GM12878 (cell line): ENCODE measurements around the gene ZNF213. TPM values are rescaled to one million over a fixed set of nuclear protein-coding genes. Genes with fewer than 3 reads are reported as not detected.

Experiments used
- GATAD2B ChIP-seq: fragments of 450-650 bp; conservative IDR thresholded peaks from 2 replicates; pipeline ENCODE4 v1.6.1; 2017; ENCODE audit warnings: low read depth, mild to moderate bottlenecking, moderate library complexity
- NR2C1 ChIP-seq: fragments of 450-650 bp; IDR thresholded peaks from 2 replicates; pipeline ENCODE4 v1.6.1; 2017; ENCODE audit warnings: antibody characterized with exemption, mild to moderate bottlenecking, moderate library complexity
- NR2C2 ChIP-seq: IDR thresholded peaks from 2 replicates; pipeline ENCODE4 v1.6.1; 2011; ENCODE audit warnings: borderline replicate concordance, low read depth; ENCODE audit not compliant: control insufficient read depth, insufficient read length
- POLR2A ChIP-seq: IDR thresholded peaks from 2 replicates; pipeline ENCODE4 v1.6.1; 2011; ENCODE audit warnings: low read depth, mild to moderate bottlenecking, low read length
- POU2F2 ChIP-seq: IDR thresholded peaks from 3 replicates; pipeline ENCODE4 v1.6.1; 2011; ENCODE audit warnings: low read depth, mild to moderate bottlenecking, low read length, borderline replicate concordance
- SREBF2 ChIP-seq: IDR thresholded peaks from 2 replicates; pipeline ENCODE4 v1.6.1; 2012; ENCODE audit warnings: mild to moderate bottlenecking, low read length
- ZBTB40 ChIP-seq: fragments of 450-650 bp; IDR thresholded peaks from 2 replicates; pipeline ENCODE4 v1.6.1; 2016; ENCODE audit warnings: mild to moderate bottlenecking, moderate library complexity, borderline replicate concordance
- polyA plus RNA-seq, 11 experiments: library from polyadenylated mRNA; depleted of rRNA in 4 of 11; unstranded in 6 of 11; stranded (reverse) in 5 of 11; fragments of >200 nt; fragmentation: Nextera tagmentation in 4 of 11; fragmentation: Illumina TruSeq in 1 of 11; extraction: Ambion mirVana in 4 of 11; extraction: Trizol in 1 of 11; gene quantifications; 1 replicate in 1 of 11; 2 replicates in 10 of 11; pipeline versions ENCODE4 v1.2.1 to v1.2.3, GENCODE V29; 2011 to 2016; ENCODE audit warnings: inconsistent platforms in 2 of 11, missing spikeins in 2 of 11, low read depth in 1 of 11
- small RNA-seq: library from RNA; depleted of rRNA; stranded (forward); fragments of <200 nt; gene quantifications from one replicate; pipeline ENCODE3, GENCODE V24; 2014
- total RNA-seq, 4 experiments: library from RNA; depleted of rRNA in 3 of 4; stranded (reverse); fragments of >200 nt in 3 of 4; fragmentation: Illumina TruSeq in 1 of 4; extraction: Trizol in 1 of 4; gene quantifications; 2 replicates each; pipeline versions ENCODE4 v1.2.1 to v1.2.3, GENCODE V29; 2013 to 2021
- TF ChIP-seq, protein P1 (sequence below): fragments of 450-650 bp; IDR thresholded peaks from 2 replicates; pipeline ENCODE4 v1.6.1; 2016; ENCODE audit warnings: mild to moderate bottlenecking

The ZNF213 gene
- total and polyA plus RNA-seq, 10 of the 15 experiments (the other 5 are each of a cell fraction or from before 2014, with no cell fraction given) = 0.53 to 9.4 (median 1.1) TPM

GRCh38 chr16:3190949-3191353 lies 56.1 kb downstream of the ZNF213 start (continued):
- no peak for TF ChIP-seq NR2C1
- TF ChIP-seq, protein P1, sequence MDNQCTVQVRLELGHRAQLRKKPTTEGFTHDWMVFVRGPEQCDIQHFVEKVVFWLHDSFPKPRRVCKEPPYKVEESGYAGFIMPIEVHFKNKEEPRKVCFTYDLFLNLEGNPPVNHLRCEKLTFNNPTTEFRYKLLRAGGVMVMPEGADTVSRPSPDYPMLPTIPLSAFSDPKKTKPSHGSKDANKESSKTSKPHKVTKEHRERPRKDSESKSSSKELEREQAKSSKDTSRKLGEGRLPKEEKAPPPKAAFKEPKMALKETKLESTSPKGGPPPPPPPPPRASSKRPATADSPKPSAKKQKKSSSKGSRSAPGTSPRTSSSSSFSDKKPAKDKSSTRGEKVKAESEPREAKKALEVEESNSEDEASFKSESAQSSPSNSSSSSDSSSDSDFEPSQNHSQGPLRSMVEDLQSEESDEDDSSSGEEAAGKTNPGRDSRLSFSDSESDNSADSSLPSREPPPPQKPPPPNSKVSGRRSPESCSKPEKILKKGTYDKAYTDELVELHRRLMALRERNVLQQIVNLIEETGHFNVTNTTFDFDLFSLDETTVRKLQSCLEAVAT = no peak
- TF ChIP-seq POLR2A = no peak
- TF ChIP-seq ZBTB40 = no peak
- no peak for TF ChIP-seq NR2C2
- TF ChIP-seq GATAD2B = no peak
- TF ChIP-seq SREBF2 = no peak
- TF ChIP-seq POU2F2 = no peak

Small RNAs within 50 kb of the gene (small RNA-seq; reads per million reads assigned to genes)
- gene RNU1-22P = 0.12 reads per million

Other genes starting within 250 kb of the ZNF213 start
Only the 7 nearest of the 21 such genes appear.
- gene BICDL2, start 98.1 kb upstream of the ZNF213 start, total RNA-seq (2014; rRNA removed) = not detected in 2 replicates
- not detected in 2 replicates for gene BICDL2, start 98.1 kb upstream of the ZNF213 start, total RNA-seq (2014; rRNA removed; fragmentation: Illumina TruSeq; extraction: Trizol)
- gene BICDL2, start 98.1 kb upstream of the ZNF213 start, total RNA-seq (2021) = not detected in 2 replicates
- gene BICDL2, start 98.1 kb upstream of the ZNF213 start, polyA plus RNA-seq (2011; rRNA removed) = not detected in 2 replicates
- not detected in 2 replicates for gene BICDL2, start 98.1 kb upstream of the ZNF213 start, polyA plus RNA-seq (2014; fragmentation: Illumina TruSeq; extraction: Trizol)
- gene BICDL2, start 98.1 kb upstream of the ZNF213 start, polyA plus RNA-seq (2014; fragmentation: Nextera tagmentation; extraction: Ambion mirVana) = not detected
- not detected in 2 replicates for gene BICDL2, start 98.1 kb upstream of the ZNF213 start, polyA plus RNA-seq (2014; rRNA removed)
- not detected for gene BICDL2, start 98.1 kb upstream of the ZNF213 start, polyA plus RNA-seq (2016; fragmentation: Nextera tagmentation; extraction: Ambion mirVana)
- 0.11 and 0.33 TPM in 2 replicates for gene MMP25, start 88.5 kb upstream of the ZNF213 start, total RNA-seq (2014; rRNA removed)
- 0.18 and 0.31 TPM in 2 replicates for gene MMP25, start 88.5 kb upstream of the ZNF213 start, total RNA-seq (2014; rRNA removed; fragmentation: Illumina TruSeq; extraction: Trizol)
- 0.31 and 0.35 TPM in 2 replicates for gene MMP25, start 88.5 kb upstream of the ZNF213 start, total RNA-seq (2021)
- 0.01 and 0.03 TPM in 2 replicates for gene MMP25, start 88.5 kb upstream of the ZNF213 start, polyA plus RNA-seq (2011; rRNA removed)
- gene MMP25, start 88.5 kb upstream of the ZNF213 start, polyA plus RNA-seq (2014; fragmentation: Illumina TruSeq; extraction: Trizol) = 0.06 TPM in 1 of 2 replicates, not detected in the other
- gene MMP25, start 88.5 kb upstream of the ZNF213 start, polyA plus RNA-seq (2014; fragmentation: Nextera tagmentation; extraction: Ambion mirVana) = under 1 TPM in 1 of 2 experiments, not detected in 1; 0.04 TPM
- 0.35 and 0.39 TPM in 2 replicates for gene MMP25, start 88.5 kb upstream of the ZNF213 start, polyA plus RNA-seq (2014; rRNA removed)
- gene MMP25, start 88.5 kb upstream of the ZNF213 start, polyA plus RNA-seq (2016; fragmentation: Nextera tagmentation; extraction: Ambion mirVana) = under 1 TPM; 0.13 to 0.36 TPM
- gene IL32, start 69.4 kb upstream of the ZNF213 start, total RNA-seq (2014; rRNA removed) = 61.5 and 70.0 TPM in 2 replicates
- 25.8 and 27.0 TPM in 2 replicates for gene IL32, start 69.4 kb upstream of the ZNF213 start, total RNA-seq (2014; rRNA removed; fragmentation: Illumina TruSeq; extraction: Trizol)
- gene IL32, start 69.4 kb upstream of the ZNF213 start, total RNA-seq (2021) = 69.5 and 72.6 TPM in 2 replicates
- 92.5 and 122 TPM in 2 replicates for gene IL32, start 69.4 kb upstream of the ZNF213 start, polyA plus RNA-seq (2011; rRNA removed)
- 30.5 and 54.4 TPM in 2 replicates for gene IL32, start 69.4 kb upstream of the ZNF213 start, polyA plus RNA-seq (2014; fragmentation: Illumina TruSeq; extraction: Trizol)
- gene IL32, start 69.4 kb upstream of the ZNF213 start, polyA plus RNA-seq (2014; fragmentation: Nextera tagmentation; extraction: Ambion mirVana) = 10 to 100 TPM; 44.8 to 49.3 TPM
- 74.1 and 82.0 TPM in 2 replicates for gene IL32, start 69.4 kb upstream of the ZNF213 start, polyA plus RNA-seq (2014; rRNA removed)
- 10 to 100 TPM; 51.1 to 57.2 TPM for gene IL32, start 69.4 kb upstream of the ZNF213 start, polyA plus RNA-seq (2016; fragmentation: Nextera tagmentation; extraction: Ambion mirVana)
- 0.06 TPM in 1 of 2 replicates, not detected in the other for gene ZSCAN10, start 35.7 kb upstream of the ZNF213 start, total RNA-seq (2014; rRNA removed)
- not detected in 2 replicates for gene ZSCAN10, start 35.7 kb upstream of the ZNF213 start, total RNA-seq (2014; rRNA removed; fragmentation: Illumina TruSeq; extraction: Trizol)
- gene ZSCAN10, start 35.7 kb upstream of the ZNF213 start, total RNA-seq (2021) = not detected in 2 replicates
- not detected in 2 replicates for gene ZSCAN10, start 35.7 kb upstream of the ZNF213 start, polyA plus RNA-seq (2011; rRNA removed)
- not detected in 2 replicates for gene ZSCAN10, start 35.7 kb upstream of the ZNF213 start, polyA plus RNA-seq (2014; fragmentation: Illumina TruSeq; extraction: Trizol)
- not detected for gene ZSCAN10, start 35.7 kb upstream of the ZNF213 start, polyA plus RNA-seq (2014; fragmentation: Nextera tagmentation; extraction: Ambion mirVana)
- 0.06 TPM in 1 of 2 replicates, not detected in the other for gene ZSCAN10, start 35.7 kb upstream of the ZNF213 start, polyA plus RNA-seq (2014; rRNA removed)
- gene ZSCAN10, start 35.7 kb upstream of the ZNF213 start, polyA plus RNA-seq (2016; fragmentation: Nextera tagmentation; extraction: Ambion mirVana) = under 1 TPM in 1 of 2 experiments, not detected in 1; 0.33 TPM
- 0.71 and 0.90 TPM in 2 replicates for gene ZNF205, start 22.4 kb upstream of the ZNF213 start, total RNA-seq (2014; rRNA removed)
- gene ZNF205, start 22.4 kb upstream of the ZNF213 start, total RNA-seq (2014; rRNA removed; fragmentation: Illumina TruSeq; extraction: Trizol) = 0.32 and 0.63 TPM in 2 replicates
- 1.2 and 1.5 TPM in 2 replicates for gene ZNF205, start 22.4 kb upstream of the ZNF213 start, total RNA-seq (2021)
- 0.29 and 0.67 TPM in 2 replicates for gene ZNF205, start 22.4 kb upstream of the ZNF213 start, polyA plus RNA-seq (2011; rRNA removed)
- 0.26 TPM in 1 of 2 replicates, not detected in the other for gene ZNF205, start 22.4 kb upstream of the ZNF213 start, polyA plus RNA-seq (2014; fragmentation: Illumina TruSeq; extraction: Trizol)
- gene ZNF205, start 22.4 kb upstream of the ZNF213 start, polyA plus RNA-seq (2014; fragmentation: Nextera tagmentation; extraction: Ambion mirVana) = not detected
- 0.95 and 1.00 TPM in 2 replicates for gene ZNF205, start 22.4 kb upstream of the ZNF213 start, polyA plus RNA-seq (2014; rRNA removed)
- gene ZNF205, start 22.4 kb upstream of the ZNF213 start, polyA plus RNA-seq (2016; fragmentation: Nextera tagmentation; extraction: Ambion mirVana) = 1 to 10 TPM in 1 of 2 experiments, under 1 TPM in 1; 0.58 to 1.1 TPM
- not detected in 2 replicates for gene OR1F1, start 53.2 kb downstream of the ZNF213 start, total RNA-seq (2014; rRNA removed)
- gene OR1F1, start 53.2 kb downstream of the ZNF213 start, total RNA-seq (2014; rRNA removed; fragmentation: Illumina TruSeq; extraction: Trizol) = not detected in 2 replicates
- not detected in 2 replicates for gene OR1F1, start 53.2 kb downstream of the ZNF213 start, total RNA-seq (2021)
- gene OR1F1, start 53.2 kb downstream of the ZNF213 start, polyA plus RNA-seq (2011; rRNA removed) = 0.12 TPM in 1 of 2 replicates, not detected in the other
- 0.10 TPM in 1 of 2 replicates, not detected in the other for gene OR1F1, start 53.2 kb downstream of the ZNF213 start, polyA plus RNA-seq (2014; fragmentation: Illumina TruSeq; extraction: Trizol)
- gene OR1F1, start 53.2 kb downstream of the ZNF213 start, polyA plus RNA-seq (2014; fragmentation: Nextera tagmentation; extraction: Ambion mirVana) = not detected
- gene OR1F1, start 53.2 kb downstream of the ZNF213 start, polyA plus RNA-seq (2014; rRNA removed) = 0.14 TPM in 1 of 2 replicates, not detected in the other
- gene OR1F1, start 53.2 kb downstream of the ZNF213 start, polyA plus RNA-seq (2016; fragmentation: Nextera tagmentation; extraction: Ambion mirVana) = not detected
- gene ZNF200, start 100.1 kb downstream of the ZNF213 start, total RNA-seq (2014; rRNA removed) = 12.8 and 14.1 TPM in 2 replicates
- gene ZNF200, start 100.1 kb downstream of the ZNF213 start, total RNA-seq (2014; rRNA removed; fragmentation: Illumina TruSeq; extraction: Trizol) = 11.5 and 12.1 TPM in 2 replicates
- 8.7 and 10.4 TPM in 2 replicates for gene ZNF200, start 100.1 kb downstream of the ZNF213 start, total RNA-seq (2021)
- gene ZNF200, start 100.1 kb downstream of the ZNF213 start, polyA plus RNA-seq (2011; rRNA removed) = 6.3 and 7.8 TPM in 2 replicates
- gene ZNF200, start 100.1 kb downstream of the ZNF213 start, polyA plus RNA-seq (2014; fragmentation: Illumina TruSeq; extraction: Trizol) = 8.9 and 11.2 TPM in 2 replicates
- gene ZNF200, start 100.1 kb downstream of the ZNF213 start, polyA plus RNA-seq (2014; fragmentation: Nextera tagmentation; extraction: Ambion mirVana) = 1 to 10 TPM; 4.0 to 4.1 TPM
- gene ZNF200, start 100.1 kb downstream of the ZNF213 start, polyA plus RNA-seq (2014; rRNA removed) = 5.2 and 8.3 TPM in 2 replicates
- gene ZNF200, start 100.1 kb downstream of the ZNF213 start, polyA plus RNA-seq (2016; fragmentation: Nextera tagmentation; extraction: Ambion mirVana) = 10 to 100 TPM; 12.4 to 13.9 TPM